ENCODE measurements around the gene ADAM8. TPM values are rescaled to one million over a fixed set of nuclear protein-coding genes. Genes with fewer than 3 reads are reported as not detected.

ADAM8 gene
- total and polyA plus RNA-seq, 4 donors = 4.4 to 79.2 (median 27.4) TPM

DNA sequence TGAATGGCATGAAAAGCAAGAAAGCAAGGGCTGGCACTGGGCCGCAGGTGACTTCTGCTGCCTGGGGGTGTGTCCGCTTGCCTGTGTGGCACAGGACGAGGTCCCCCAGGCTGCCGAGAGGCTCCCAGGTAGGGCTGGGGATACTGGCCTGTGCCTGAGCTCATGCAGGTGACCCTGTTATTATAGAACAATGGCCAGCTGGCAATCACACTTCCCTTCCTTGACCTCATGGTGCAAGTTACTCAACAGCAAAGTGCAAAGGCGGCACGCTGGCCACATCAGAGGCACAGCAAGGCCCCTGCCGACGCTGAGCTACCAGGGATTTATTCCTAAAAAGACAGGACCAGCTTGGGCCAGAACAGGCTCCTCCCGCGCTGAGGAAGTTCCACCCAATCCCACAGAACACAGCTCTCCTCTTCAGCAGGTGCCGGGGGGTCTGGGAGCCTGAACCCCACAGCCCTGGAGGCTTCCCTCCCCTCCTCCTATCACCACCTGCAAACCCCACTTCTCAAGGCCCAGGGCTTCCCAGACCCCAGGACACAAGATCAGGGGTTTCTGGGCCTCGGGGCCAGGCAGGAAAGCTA lies 1.4 kb upstream of the ADAM8 start:
- DNase-seq = no peak
- 41 to 63% methylated on average over 12 of the region's 12 CpGs for WGBS, 2 donors
- Histone ChIP-seq H3K4me1 (ENCODE audit: control insufficient read depth in 5 of 5, insufficient read depth in 5 of 5, low read length in 5 of 5) (peaks cover 0 to 11% (median 6%) of the 10 kb centered on the region in 5 donors), H3K9ac (ENCODE audit: insufficient read depth in 1 of 2, low read length in 2 of 2) (no peak overlapping the region), H3K27ac (ENCODE audit: low read depth in 1 of 2, low read length in 1 of 2) (peak overlapping the region in 1 of 2 donors; percentile 54), H3K4me3 (no peak overlapping the region), H3K9me3 (ENCODE audit: control insufficient read depth in 4 of 4, insufficient read depth in 3 of 4, low read length in 3 of 4) (no peaks in the 10 kb centered on the region), H3K36me3 (ENCODE audit: control insufficient read depth in 4 of 4, insufficient read depth in 4 of 4, low read length in 4 of 4) (peaks cover 3 to 44% (median 19%) of the 10 kb centered on the region in 4 donors), H3K27me3 (ENCODE audit: control insufficient read depth in 3 of 3, insufficient read depth in 3 of 3, low read length in 2 of 3) (no peaks in the 10 kb centered on the region)
- no peak for ATAC-seq (ENCODE audit: insufficient read depth, low FRiP score)
- TF ChIP-seq, protein P1, sequence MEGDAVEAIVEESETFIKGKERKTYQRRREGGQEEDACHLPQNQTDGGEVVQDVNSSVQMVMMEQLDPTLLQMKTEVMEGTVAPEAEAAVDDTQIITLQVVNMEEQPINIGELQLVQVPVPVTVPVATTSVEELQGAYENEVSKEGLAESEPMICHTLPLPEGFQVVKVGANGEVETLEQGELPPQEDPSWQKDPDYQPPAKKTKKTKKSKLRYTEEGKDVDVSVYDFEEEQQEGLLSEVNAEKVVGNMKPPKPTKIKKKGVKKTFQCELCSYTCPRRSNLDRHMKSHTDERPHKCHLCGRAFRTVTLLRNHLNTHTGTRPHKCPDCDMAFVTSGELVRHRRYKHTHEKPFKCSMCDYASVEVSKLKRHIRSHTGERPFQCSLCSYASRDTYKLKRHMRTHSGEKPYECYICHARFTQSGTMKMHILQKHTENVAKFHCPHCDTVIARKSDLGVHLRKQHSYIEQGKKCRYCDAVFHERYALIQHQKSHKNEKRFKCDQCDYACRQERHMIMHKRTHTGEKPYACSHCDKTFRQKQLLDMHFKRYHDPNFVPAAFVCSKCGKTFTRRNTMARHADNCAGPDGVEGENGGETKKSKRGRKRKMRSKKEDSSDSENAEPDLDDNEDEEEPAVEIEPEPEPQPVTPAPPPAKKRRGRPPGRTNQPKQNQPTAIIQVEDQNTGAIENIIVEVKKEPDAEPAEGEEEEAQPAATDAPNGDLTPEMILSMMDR (IDR thresholded peaks at IDR 0.05; ENCODE audit: control extremely low read depth, extremely low read depth) = no peak

DNA sequence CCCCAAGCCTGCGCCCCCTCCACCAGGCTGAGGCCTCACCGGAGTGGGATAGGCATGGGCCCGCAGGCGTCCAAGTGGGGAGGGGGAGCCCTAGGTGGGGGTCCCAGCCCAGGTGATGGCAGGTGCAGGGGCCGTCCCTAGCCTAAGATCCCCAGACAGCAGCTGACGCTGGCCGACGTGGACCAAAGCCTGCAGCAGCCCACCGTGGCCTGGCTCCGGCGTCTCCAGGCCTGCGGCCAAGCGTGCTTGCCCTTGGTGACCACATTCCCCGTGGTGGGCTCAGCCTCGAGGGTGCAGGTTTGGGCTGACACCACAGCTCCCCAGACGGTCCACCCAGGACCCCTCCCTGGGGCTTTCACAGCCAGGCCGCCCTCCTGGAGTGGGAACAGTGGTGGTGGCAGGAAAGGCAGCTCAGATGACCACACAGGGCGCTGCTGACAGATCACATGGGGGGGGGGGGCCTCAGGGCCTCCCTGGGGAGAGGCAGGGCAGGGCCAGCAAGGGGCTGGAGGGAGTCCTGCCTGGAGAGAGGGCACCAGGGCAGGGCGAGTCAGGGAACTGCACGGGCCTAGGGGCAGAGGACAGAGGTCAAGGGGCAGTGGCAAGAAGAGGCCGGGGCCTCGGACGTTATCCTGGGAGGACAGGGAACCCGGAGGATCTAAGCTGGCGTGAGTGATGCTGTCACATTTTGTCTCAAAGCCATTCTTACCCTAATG lies 767 bp upstream of the ADAM8 start:
- Histone ChIP-seq H3K4me3 (no peak overlapping the region), H3K4me1 (ENCODE audit: control insufficient read depth in 5 of 5, insufficient read depth in 5 of 5, low read length in 5 of 5) (peaks cover 0 to 11% (median 6%) of the 10 kb centered on the region in 5 donors)
- DNase-seq = no peak

DNA sequence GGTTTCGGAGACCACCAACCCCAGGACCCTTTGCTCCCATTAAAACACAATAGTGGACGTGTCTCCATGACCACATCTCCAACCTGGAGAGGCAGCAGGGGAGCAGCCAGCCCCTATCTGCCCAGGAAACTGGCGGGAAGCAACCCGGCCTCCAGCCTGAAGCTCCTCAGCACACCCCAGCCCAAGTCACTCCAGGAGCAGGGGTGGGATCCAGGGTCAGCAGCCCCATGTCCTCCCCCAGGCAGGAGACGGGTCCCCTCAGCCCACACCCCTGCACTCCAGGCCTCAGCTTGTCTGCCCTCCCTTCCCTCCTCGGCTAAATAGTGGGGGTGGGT lies 601 bp downstream of the ADAM8 start:
- H3K4me3 ChIP-seq = no peak overlapping the region
- DNase-seq (no peak), ATAC-seq (ENCODE audit: insufficient read depth, low FRiP score) (no peak)
- TF ChIP-seq, protein P1 (IDR thresholded peaks at IDR 0.05; ENCODE audit: control extremely low read depth, extremely low read depth) = no peak
- no peaks in the 10 kb centered on the region for H3K27me3 ChIP-seq (ENCODE audit: control insufficient read depth in 3 of 3, insufficient read depth in 3 of 3, low read length in 2 of 3)
- H3K27ac ChIP-seq (ENCODE audit: low read depth in 1 of 2, low read length in 1 of 2) = no peak overlapping the region
- H3K4me1 ChIP-seq (ENCODE audit: control insufficient read depth in 5 of 5, insufficient read depth in 5 of 5, low read length in 5 of 5) = peaks cover 0 to 11% (median 6%) of the 10 kb centered on the region in 5 donors
- H3K36me3 ChIP-seq (ENCODE audit: control insufficient read depth in 4 of 4, insufficient read depth in 4 of 4, low read length in 4 of 4) = peaks cover 0 to 36% (median 8%) of the 10 kb centered on the region in 4 donors
- no peaks in the 10 kb centered on the region for H3K9me3 ChIP-seq (ENCODE audit: control insufficient read depth in 4 of 4, insufficient read depth in 3 of 4, low read length in 3 of 4)
- no peak overlapping the region for H3K9ac ChIP-seq (ENCODE audit: insufficient read depth in 1 of 2, low read length in 2 of 2)
- WGBS, 2 donors = 11 to 31% methylated on average over 6 of the region's 6 CpGs

More for the DNA sequence above, 767 bp upstream of the ADAM8 start:
- H3K9ac ChIP-seq (ENCODE audit: insufficient read depth in 1 of 2, low read length in 2 of 2) = no peak overlapping the region
- 72 to 79% methylated on average over 25 of the region's 25 CpGs for WGBS, 2 donors
- TF ChIP-seq, protein P1 (IDR thresholded peaks at IDR 0.05; ENCODE audit: control extremely low read depth, extremely low read depth) = no peak
- no peaks in the 10 kb centered on the region for H3K27me3 ChIP-seq (ENCODE audit: control insufficient read depth in 3 of 3, insufficient read depth in 3 of 3, low read length in 2 of 3)
- no peaks in the 10 kb centered on the region for H3K9me3 ChIP-seq (ENCODE audit: control insufficient read depth in 4 of 4, insufficient read depth in 3 of 4, low read length in 3 of 4)
- H3K27ac ChIP-seq (ENCODE audit: low read depth in 1 of 2, low read length in 1 of 2) = peak overlapping the region in 1 of 2 donors; percentile 30
- peaks cover 0 to 42% (median 15%) of the 10 kb centered on the region in 4 donors for H3K36me3 ChIP-seq (ENCODE audit: control insufficient read depth in 4 of 4, insufficient read depth in 4 of 4, low read length in 4 of 4)
- peak; percentile 6 for ATAC-seq (ENCODE audit: insufficient read depth, low FRiP score)
